Activated CD8-positive, alpha-beta memory T cell treated with anti-CD3 and anti-CD28 coated beads, Interleukin-2, amount 50 U/mL, for 24 hours (primary cell): ENCODE data around the gene LMX1B.

Experiments
- DNase-seq: peaks from one replicate; pipeline ENCODE4 v3.0.0-alpha.2; 2020; ENCODE audit errors: extremely low read depth

LMX1B gene

DNA sequence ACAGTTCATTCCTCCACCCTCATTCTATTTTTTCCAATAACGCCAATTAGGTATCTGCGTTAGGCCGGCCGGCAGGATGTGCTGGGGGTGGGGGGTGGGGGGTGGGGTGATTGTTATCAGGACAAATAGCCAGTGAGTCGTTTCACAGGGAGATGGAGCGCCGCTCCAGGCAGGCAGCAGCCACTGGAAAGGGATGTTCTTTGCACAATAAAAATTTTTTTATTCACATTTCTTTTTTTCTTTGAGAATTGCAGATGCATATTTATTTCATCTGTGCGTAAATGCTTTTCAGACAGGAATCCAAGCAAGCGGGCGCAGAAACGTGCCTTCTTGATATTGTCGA lies 4.1 kb downstream of the LMX1B start:
- no peak for DNase-seq

DNA sequence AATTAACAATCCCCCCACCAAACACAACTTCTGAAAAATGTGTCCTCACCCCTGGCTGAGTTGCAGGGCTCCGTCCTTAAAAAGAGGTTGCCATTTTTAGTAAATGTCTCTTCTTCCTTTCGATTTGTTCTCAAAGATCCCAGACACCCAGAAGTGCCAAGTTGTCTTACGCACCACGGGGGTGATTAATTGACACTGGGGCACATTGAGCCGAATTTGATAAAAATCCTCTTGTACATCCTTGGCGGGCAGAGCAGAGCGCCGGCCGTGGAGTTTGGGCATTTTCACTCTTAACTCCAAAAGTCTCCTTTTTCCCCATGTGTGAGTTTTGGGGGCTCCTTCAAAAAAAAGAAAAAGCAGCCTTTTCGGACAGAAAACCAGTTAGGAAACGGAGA lies 4.5 kb downstream of the LMX1B start:
- DNase-seq, result no peak

DNA sequence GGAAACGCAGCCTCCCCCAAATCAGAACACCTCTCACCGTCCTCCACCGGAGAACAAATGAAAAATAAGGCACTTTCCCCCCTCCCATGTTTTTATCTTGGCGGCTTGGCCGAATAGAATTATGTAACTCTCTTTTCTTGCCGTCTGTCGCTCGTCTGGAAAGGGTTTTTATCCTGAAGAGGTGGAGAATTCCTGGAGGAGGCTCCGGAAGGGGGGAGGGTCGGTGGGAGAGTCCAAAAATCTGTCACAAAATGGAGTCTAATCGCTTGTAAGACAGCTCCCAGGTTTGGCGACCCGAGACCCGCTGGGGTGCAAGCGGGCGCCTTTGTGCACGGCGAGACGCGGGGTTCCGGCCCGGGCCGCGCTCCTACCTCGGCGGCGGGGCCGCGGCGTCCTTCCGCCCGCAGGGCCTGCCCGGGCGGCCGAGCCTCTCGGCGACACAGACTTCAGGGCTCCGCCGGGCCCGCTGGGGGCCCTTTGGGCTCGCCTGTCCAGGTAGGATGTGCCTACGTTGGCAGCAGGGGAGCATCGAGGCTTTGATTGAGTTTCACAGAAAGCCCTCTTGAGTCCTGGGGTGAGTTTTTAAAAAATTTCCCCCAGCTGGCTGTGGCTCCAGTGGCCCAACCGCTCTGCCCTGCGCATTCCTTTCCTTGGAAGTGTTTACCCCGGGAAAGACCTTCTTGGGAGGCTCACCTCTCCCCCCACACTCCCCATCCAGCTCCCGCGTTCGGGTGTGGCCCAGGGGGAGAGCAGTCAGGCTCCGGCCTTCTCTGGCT lies 5.0 kb downstream of the LMX1B start:
- no peak for DNase-seq

DNA sequence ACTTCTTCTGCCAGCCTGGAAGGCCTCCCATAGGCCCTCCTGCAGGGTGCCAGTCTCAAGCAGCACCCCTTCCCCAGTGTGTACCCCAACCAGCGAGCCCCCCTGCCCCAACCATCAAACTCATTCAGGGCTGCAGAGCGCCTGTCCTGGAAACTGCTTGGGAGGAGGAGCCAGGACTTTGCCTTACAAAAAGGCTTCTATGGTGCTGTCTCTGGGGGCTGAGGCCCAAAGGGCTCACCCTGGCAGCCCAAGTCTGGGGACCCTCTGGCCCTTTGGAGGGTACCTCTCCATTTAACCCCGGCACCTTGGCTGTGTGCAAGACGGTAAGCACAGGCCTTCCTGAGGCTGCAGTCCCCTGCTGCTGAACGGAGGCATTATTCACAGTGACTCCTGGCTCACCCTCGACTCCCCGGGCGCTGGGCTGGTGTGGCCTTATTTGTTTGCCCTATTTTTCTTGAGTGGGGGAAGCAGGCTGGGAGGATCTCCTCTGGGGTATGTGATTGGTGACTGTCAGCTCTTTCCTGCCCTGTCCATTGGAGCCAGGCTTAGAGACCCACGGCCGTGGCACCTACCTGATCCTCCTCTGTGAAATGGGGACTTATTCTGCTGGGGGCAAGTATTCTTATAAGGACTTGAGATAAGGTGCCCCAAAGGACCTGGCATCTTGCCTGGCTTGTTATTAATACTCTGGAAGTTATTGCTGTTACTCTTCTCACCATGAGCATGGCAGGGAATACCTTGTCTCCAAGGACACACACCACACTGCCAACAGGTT lies 5.8 kb downstream of the LMX1B start:
- DNase-seq, result no peak

DNA sequence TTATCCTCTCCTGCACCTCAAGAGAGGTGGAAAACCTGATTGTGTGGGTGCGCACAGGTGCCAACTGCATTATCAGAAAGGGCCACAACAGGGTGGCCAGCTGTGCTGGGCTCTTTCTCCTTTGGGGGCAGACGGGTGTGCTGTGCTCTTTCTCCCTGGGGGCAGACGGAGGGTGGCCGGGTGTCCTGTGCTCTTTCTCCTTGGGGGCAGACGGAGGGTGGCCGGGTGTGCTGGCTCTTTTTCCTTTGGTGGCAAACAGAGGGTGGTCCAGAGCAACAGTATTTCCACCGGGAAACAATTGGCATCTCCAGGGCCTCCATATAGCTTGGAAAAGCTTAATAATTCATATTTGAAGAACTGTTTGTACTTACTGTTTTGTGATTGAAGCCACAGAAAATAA lies 6.8 kb downstream of the LMX1B start:
- no peak for DNase-seq

DNA sequence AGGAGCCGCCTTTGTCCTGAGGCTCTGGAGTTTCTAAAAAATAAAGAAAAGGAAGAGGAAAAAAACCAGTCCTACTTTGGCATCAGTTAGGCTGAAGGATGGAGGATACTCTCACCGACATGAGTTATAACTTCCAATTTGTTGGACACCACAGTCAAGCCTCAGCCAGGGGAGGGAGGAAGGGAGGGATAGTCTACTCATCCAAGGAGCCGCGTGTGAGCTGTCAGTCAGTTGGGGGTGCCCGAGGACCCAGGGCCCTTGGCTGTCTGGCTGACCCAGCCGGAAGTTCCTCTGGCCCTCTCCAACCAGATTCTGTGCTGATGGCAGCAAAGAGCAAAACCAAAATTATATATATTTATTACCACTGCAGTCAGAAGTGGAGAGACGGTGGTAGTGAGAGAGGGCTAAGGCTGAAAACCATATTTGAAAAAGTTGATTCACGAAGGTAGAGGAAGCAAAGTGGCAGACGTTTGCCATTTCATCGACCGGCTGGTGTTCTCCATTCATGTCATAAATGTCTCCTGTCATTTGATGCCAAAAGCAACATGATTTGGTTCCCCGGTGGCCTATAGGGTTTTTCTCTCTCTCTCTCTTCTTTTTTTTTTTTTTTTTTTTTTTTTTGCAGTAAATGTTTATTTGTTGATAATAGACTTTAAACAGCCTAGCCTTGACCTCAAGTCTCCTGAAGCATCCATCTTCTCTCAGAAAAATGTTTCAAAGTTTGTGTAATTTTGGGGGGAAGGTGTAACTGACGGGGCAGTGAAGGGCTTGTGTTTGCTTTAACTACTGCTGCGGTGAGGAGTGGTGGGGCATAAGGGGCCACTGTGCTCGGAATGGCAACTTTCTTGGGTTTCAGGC lies 7.6 kb downstream of the LMX1B start:
- no peak for DNase-seq

DNA sequence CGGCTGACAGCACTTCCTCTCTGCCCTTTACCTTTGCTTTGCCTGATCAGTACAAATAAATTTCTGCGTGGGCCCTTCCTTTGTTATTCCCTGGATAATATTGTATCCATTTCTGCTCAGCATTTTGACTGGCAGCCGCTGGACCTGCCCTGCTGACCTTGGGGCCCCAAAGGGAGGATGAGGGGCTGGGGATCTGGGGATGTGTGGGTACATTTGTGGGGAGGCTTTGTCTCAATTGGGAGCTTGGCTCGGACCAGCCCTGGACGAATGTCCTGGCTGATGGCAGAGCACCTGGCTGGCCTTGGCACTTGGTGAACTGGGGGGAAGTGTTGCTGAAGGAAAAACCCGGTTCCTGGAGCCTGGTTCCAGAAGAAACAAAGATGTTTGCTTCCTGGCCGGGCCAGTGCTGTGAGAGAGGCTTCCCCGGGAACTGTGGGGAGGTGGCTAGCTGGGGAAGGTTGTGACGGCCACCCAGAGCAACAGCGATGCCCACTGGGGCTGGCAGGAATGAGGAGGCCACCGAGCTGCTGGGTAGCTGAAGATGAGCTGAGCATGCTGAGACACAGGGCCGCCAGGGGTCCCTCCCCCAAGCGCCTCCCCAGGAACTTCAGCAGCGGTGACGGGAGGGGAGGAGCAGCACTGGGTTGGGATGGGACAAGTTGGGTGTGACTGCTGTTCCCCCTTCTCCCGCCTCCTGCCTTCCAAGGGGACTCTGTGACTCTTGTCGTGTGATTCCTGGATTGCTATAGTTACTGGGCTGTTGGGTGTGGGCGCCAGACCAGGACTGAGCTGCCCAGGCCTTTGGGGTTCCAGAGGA lies 8.4 kb downstream of the LMX1B start:
- DNase-seq, result no peak

DNA sequence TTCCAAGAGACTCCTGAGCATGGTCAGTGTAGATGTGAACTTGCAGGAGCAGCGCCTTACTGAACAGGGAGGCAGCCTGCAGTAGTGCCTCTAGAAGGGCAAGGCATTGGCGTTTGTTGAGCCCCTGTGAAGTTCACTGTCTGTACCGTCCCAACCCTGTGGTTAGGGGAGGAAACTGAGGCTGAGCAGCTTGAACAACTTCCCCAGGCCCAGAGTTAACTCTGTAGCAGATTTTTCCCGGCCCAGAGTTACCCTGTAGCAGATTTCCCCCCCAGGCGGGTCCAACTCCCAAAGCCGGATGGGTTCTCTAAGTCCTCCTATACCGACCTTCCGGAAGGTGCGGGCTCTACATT lies 9.6 kb downstream of the LMX1B start:
- DNase-seq, result no peak

DNA sequence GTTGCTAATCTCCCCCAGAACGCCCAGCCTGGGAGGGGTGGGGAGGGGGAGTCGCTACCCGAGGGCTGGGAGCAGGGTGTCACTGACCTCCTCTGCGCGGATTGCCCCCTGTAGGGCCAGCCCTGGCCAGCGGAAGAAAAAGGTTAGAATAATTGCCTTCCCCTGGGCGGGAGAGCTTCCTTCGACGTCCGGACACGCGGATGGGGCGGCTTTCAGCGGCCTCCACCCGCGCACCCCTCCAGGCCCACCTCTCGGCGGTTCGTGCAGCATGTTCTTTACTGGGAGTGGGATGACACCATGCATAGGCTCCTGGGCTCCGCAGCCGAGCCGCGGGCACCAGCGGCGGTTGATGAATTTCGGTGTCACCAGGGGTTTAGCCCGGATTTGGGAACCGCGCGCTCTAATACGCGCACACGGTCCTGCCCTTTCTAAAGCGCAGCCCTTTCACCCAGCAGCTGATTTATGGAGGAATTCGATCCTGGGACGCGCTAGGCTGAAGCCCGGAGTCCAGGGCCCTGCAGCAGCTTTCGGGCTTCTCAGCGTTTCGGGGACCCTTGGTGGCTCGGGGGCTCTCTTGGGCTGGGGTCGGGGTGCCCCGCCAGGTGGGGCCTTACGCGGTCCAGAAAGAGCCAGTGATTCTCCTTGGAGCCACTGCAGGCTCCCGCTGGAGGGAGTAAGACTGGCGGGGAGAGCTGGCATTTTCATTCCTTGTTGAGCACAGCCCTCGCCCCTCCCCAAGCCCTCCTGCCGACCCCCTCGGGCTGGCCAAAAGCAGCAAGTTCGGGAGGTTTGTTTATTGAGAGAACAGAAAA lies 10.1 kb downstream of the LMX1B start:
- no peak for DNase-seq

DNA sequence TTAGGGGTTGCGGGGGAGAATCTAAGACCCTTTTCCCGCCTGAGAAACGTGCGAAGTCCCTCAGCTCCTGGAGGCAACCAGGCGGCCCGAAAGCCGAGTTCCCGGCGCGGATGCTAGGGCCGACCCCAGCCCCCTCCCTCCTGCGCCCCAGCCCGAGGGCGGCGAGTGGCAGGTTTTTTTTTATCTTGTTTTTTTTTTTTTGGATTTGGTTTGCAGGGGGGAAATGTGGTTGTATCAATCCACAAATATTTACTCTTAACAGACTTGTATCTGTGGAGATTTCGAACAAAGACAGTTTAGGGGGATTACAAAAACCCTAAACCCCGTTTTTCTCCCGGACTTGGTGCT lies 10.7 kb downstream of the LMX1B start:
- DNase-seq, result no peak

DNA sequence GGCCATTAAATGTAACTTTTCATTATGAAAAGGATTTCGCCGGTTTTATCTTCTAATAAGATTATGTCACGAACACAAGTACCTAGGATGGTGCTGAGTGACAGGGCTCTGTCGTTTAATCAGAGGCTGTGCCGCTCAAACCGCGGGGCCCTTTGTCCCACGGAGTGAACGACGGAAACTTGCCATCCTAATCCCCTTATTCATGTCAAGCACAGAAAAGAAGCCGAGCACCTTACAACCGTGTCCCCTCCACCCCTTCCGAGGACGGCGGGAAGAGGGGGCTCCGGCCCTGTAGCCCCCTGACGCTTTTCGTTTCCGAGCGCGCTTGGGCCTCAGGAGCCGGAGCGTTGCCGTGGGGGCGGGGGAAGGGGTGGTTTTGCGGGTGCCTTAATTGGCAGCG lies 11.2 kb downstream of the LMX1B start:
- no peak for DNase-seq

DNA sequence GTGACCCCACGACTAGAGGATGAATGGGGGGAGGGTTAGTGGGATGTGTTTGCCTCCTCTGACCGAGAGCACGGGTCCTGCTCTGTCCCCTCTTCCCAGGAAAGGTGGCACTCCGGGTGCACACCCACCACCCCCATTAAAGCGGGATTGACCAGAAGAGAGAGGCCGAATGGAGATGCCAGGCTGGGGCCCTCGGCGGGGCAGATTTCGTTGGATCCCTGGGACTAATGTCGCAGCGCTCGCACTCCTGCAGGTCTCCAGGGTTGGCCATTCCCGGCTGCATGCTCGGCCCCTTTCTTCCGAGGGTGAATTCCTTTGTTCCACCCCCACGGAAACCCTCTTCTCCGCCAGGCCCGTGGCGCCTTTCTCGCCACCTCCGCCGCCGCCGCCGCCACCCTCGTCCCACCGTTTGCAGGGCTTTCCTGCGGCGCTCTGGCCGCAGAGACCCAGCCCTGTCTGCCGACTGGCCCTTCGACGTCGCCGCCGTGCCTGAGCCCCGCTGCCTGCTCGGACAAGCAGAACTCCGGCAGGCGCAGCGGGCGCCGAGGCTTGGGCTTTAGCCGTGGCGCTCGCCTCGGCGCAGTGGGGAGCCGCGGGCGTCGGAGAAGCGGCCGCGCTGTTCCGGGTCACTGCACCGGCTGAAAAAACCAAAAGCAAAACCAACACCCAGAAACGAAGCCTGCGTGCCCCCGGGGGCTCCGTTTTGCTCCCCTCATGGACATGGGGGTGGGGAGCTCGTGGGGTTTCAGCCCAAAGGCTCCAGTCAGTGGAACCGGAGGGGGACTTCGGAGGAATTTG lies 11.8 kb downstream of the LMX1B start:
- DNase-seq, result no peak

DNA sequence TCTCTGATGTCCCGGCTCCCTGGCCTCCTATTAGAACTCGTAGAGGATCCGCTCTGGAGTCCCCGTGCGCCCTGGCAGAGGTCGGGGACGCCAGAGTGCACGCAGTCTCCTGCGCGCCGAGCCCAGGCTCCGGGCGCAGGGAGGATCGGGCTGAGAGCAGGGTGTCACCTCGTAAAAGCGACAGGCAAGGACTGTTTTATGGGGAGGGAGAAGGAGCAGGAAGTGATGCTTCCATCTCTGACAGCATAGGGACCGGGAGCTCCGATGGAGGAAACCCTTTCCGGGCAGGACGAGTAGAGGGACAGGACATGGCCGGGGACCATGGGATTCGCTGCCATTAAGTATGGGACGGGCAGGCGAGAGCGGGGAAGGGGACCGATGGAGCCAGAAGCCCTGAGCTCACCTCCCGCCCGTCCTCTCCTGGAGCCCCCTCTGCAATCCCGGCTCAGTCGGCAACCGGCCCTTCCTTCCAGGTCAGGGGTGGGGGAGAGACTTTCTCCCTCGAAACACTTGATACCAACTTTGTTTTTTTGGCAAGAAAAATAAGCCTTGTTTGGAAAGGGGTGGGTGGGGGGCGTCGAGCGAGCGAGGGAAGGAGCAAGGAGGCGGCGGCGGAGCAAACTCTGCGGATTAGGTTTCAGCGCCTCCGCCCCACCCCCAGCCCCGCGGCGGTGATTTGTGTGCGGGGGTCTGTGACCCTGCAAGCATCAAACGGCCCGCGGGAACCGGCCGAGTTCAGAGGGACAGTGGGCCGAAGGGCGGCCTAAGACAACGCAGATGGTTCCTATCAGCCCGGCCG lies 12.6 kb downstream of the LMX1B start:
- no peak for DNase-seq

DNA sequence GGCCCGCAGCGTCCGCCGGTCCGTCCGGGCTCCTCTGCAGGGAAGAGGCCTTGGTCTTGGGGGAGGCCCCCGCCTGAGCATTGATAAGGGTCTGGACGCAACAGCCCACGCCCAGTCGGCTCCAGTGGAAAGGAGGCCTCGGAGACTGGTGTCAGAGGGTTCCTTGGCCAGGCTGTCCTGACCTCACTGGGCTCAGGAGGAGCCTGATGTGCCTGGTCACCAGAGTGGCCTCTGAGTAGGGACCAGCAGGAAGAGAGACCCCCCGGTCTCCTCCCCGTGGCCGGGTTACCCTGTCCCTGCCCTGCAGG lies 13.2 kb downstream of the LMX1B start:
- DNase-seq, result no peak

DNA sequence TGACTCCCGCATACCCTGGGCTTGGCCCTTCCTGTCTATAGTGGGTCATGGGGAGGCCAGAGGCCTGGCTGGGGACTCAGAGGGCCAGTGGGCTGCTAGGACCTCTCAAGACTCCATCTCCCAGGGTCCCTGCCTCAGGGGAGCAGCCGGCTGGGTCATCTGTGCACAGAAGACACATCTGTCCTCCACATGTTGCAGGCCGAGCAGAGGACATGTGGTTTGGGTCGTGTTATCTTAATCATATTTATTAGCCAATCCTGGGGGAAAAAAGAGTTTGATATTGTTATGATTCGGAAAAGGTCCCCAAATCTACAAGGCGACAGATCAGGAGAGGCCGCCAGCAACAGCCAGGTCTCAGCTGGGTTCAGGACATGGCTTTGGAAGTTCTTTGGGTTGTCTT lies 14.4 kb downstream of the LMX1B start:
- DNase-seq, result no peak

DNA sequence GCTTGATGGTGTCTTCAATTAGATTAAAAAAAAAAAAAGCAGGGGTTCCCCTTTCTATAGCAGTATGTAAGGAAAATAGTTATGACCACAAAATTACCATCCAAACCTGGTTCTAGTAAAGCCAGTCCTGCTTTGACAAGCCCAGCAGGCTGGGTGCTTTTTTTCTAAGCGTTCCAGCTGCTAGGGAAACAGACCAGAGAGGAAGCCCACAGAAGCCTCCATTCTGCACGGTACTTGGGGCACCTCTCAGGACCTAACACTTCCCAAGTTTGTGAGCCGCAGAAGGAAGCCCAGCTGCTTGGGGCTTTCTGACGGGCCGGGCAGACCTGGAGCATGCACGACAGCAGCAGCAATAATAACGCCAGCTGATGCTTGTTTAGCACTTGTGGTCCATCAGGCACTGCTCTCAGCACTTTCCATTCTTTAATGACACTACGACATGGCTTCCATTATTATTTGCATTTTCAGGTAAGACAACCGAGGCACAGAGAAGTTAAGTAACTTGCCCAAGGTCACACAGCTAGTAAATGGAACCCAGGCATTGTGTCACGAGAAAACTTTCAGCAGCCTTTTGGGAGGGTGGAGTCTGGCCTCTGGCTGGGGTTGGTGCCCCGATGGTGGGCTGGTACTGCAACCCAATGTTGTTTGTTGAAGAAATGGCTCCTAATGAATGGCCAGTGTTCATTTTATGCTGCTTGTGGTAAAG lies 15.4 kb downstream of the LMX1B start:
- no peak for DNase-seq

DNA sequence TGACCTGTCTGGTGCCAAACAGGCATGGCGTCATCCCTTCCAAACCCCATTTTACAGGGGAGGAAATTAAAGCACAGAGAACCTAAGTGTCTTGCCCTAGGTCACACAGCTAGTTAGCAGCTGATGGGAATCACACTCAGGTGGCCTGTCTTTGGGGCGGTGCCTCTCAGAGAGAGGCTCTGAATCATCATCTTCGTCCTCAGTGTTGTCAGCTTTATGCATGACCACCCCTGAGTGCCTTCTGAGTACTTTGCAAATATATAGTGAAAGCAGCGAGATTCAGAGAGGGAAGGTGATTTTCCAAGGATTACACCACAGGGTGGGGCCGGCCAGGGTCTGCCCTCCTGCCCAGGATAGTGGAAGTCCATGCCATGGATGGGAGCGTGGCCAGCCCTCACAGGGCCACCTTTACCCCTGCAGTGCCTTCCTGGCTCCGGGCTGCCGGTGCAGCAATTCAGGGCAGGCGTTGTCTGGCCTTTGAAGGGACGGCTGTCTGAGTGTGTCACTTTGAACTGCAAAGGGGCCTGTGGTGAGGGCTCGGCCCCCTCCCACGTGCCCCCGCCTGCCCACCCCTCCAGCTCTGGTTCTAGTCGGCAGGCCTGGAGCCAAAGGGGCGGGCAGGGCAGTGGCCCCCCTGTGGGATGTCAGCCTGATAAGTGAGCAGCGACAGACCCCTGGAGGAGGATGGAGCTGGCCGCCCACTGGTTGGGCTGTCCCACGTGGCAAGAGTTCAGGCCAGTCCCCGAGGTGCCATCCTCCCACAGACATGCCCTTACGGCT lies 16.9 kb downstream of the LMX1B start:
- DNase-seq, result no peak

DNA sequence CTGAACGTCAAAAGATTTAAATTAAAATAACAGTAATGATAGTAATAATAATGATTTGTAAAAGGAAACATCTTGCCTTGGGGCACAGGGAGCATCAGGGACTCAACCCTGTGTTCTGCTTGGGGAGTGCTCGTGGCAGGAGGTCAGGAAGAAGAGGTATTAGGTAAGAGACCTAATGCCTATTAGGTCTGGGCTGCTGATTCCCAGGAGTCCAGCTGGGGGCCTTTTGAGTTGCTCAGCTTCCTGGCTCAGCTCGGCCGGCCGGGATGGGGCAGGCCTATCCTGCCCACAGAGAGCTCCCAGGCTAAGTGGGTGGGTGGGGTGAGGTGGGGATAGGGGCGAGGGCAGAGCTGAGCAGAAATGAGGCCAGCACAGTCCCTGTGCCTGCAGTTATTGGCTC lies 17.5 kb downstream of the LMX1B start:
- DNase-seq, result no peak
